HepG2 (cell line): Measurements from ENCODE around the gene FRMD4A.

Source experiments
- ASH2L ChIP-seq: fragments of 300-600, 200-600 bp; sonication (generic); IDR thresholded peaks from 2 replicates; pipeline ENCODE4 v1.7.0; 2017; ENCODE audit warnings: low read depth, mild to moderate bottlenecking, moderate library complexity, mixed read lengths, low read length; ENCODE audit not compliant: insufficient read length
- ATAD3A ChIP-seq: sonication (generic); formaldehyde crosslinking; IDR thresholded peaks from 2 replicates; pipeline ENCODE4 v1.4.0; 2020; ENCODE audit warnings: missing genetic modification reagents
- ERF ChIP-seq: IDR thresholded peaks from 2 replicates; pipeline ENCODE4 v1.6.1; 2018; ENCODE audit warnings: missing biosample characterization, missing genetic modification reagents
- FOXA1 ChIP-seq, 2 experiments: fragments of 450-650 bp in 1 of 2; sonication (generic) in 1 of 2; formaldehyde crosslinking in 1 of 2; IDR thresholded peaks; 2 replicates each; pipeline versions ENCODE4 v1.4.0 to v1.6.1; 2016 to 2020; ENCODE audit warnings: missing genetic modification reagents in 1 of 2
- MAFK ChIP-seq, 2 experiments: IDR thresholded peaks in 1 of 2; conservative IDR thresholded peaks in 1 of 2; 2 replicates each; pipeline ENCODE4 v1.6.1; 2011; ENCODE audit warnings: improper control_type of control experiment in 2 of 2, low read length in 2 of 2
- ONECUT2 ChIP-seq: sonication (generic); formaldehyde crosslinking; IDR thresholded peaks from 2 replicates; pipeline ENCODE4 v1.4.0; 2020; ENCODE audit warnings: missing genetic modification reagents
- POLR2A ChIP-seq, 2 experiments: IDR thresholded peaks; 2 replicates each; pipeline ENCODE4 v1.6.1; 2011; ENCODE audit warnings: low read depth in 2 of 2, low read length in 2 of 2, mild to moderate bottlenecking in 1 of 2, moderate library complexity in 1 of 2; ENCODE audit not compliant: insufficient read depth in 1 of 2
- PPARG ChIP-seq: conservative IDR thresholded peaks from 2 replicates; pipeline ENCODE4 v1.6.1; 2016; ENCODE audit warnings: missing biosample characterization, missing genetic modification reagents
- SP1 ChIP-seq, 2 experiments: fragments of 450-650 bp in 1 of 2; sonication (generic) in 1 of 2; formaldehyde crosslinking in 1 of 2; IDR thresholded peaks; 2 replicates each; pipeline versions ENCODE4 v1.4.0 to v1.6.1; 2016 to 2020; ENCODE audit warnings: missing genetic modification reagents in 1 of 2
- YY1 ChIP-seq: IDR thresholded peaks from 2 replicates; pipeline ENCODE4 v1.6.1; 2011; ENCODE audit warnings: low read length, low read depth, moderate library complexity, mild to moderate bottlenecking; ENCODE audit not compliant: insufficient read depth, insufficient replicate concordance
- ZC3H13 ChIP-seq: sonication (generic); formaldehyde crosslinking; IDR thresholded peaks from 2 replicates; pipeline ENCODE4 v1.8.1; 2023; ENCODE audit warnings: mild to moderate bottlenecking, missing genetic modification reagents, moderate library complexity
- ZSCAN22 ChIP-seq: sonication (generic); formaldehyde crosslinking; IDR thresholded peaks from 2 replicates; pipeline ENCODE4 v1.4.0; 2020; ENCODE audit warnings: mild to moderate bottlenecking, missing genetic modification reagents
- TF ChIP-seq, protein P1 (sequence below): sonication (generic); formaldehyde crosslinking; IDR thresholded peaks from 2 replicates; pipeline ENCODE4 v1.9.0; 2021; ENCODE audit warnings: missing genetic modification reagents, borderline replicate concordance
- TF ChIP-seq, protein P2 (sequence below): sonication (generic); formaldehyde crosslinking; IDR thresholded peaks from 2 replicates; pipeline ENCODE4 v1.4.0; 2020; ENCODE audit warnings: mild to moderate bottlenecking, low read depth, missing genetic modification reagents

DNA sequence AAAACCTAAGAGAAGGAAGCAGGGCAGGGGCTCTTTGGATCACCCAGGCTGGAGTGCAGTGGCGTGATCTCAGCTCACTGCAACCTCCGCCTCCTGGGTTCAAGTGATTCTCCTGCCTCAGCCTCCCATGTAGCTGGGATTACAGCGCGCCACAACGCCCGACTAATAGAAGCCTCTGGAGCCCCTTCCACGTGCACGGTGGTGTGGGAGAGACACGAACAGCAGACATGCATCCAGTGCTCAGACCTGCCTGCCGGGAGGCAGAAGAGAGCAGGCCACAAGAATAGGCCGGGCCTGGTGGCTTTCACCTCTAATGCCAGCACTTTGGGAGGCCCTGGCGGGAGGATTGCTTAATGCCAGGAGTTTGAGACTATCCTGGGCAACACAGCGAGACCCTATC, 647.7 kb downstream of the FRMD4A start:
- TF ChIP-seq, protein P1, sequence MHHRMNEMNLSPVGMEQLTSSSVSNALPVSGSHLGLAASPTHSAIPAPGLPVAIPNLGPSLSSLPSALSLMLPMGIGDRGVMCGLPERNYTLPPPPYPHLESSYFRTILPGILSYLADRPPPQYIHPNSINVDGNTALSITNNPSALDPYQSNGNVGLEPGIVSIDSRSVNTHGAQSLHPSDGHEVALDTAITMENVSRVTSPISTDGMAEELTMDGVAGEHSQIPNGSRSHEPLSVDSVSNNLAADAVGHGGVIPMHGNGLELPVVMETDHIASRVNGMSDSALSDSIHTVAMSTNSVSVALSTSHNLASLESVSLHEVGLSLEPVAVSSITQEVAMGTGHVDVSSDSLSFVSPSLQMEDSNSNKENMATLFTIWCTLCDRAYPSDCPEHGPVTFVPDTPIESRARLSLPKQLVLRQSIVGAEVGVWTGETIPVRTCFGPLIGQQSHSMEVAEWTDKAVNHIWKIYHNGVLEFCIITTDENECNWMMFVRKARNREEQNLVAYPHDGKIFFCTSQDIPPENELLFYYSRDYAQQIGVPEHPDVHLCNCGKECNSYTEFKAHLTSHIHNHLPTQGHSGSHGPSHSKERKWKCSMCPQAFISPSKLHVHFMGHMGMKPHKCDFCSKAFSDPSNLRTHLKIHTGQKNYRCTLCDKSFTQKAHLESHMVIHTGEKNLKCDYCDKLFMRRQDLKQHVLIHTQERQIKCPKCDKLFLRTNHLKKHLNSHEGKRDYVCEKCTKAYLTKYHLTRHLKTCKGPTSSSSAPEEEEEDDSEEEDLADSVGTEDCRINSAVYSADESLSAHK: no peak
- TF ChIP-seq YY1 (no peak), POLR2A (IDR thresholded peaks at IDR 0.05; ENCODE audit: insufficient read depth in 1 of 2, low read depth in 2 of 2, low read length in 2 of 2) (no peak), ONECUT2 (CRISPR knock-in tag) (no peak), ERF (CRISPR knock-in tag) (no peak), FOXA1 (IDR thresholded peaks at IDR 0.05) (no peak), FOXA1 (CRISPR knock-in tag; IDR thresholded peaks at IDR 0.05) (no peak), PPARG (no peak), MAFK (conservative IDR thresholded peaks at IDR 0.05 in 1 of 2, IDR thresholded peaks at IDR 0.05 in 1 of 2; ENCODE audit: low read length in 2 of 2) (no peak), SP1 (IDR thresholded peaks at IDR 0.05) (no peak), SP1 (CRISPR knock-in tag; IDR thresholded peaks at IDR 0.05) (no peak), ASH2L (no peak), ZSCAN22 (CRISPR knock-in tag) (no peak), ATAD3A (CRISPR knock-in tag) (no peak), ZC3H13 (CRISPR knock-in tag) (no peak)
- TF ChIP-seq, protein P2, sequence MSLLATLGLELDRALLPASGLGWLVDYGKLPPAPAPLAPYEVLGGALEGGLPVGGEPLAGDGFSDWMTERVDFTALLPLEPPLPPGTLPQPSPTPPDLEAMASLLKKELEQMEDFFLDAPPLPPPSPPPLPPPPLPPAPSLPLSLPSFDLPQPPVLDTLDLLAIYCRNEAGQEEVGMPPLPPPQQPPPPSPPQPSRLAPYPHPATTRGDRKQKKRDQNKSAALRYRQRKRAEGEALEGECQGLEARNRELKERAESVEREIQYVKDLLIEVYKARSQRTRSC (CRISPR knock-in tag): no peak
